Stimulated activated CD8-positive, alpha-beta memory T cell treated with anti-CD3 and anti-CD28 coated beads, Interleukin-7, amount 100 ng/mL, for 4 hours (primary cell): ENCODE data around the gene CTBP2.

Source experiments
- DNase-seq, 2 donors: peaks; one replicate each; pipeline ENCODE4 v3.0.0-alpha.2; 2020; ENCODE audit warnings: low read depth in 2 of 2

Gene CTBP2

DNA sequence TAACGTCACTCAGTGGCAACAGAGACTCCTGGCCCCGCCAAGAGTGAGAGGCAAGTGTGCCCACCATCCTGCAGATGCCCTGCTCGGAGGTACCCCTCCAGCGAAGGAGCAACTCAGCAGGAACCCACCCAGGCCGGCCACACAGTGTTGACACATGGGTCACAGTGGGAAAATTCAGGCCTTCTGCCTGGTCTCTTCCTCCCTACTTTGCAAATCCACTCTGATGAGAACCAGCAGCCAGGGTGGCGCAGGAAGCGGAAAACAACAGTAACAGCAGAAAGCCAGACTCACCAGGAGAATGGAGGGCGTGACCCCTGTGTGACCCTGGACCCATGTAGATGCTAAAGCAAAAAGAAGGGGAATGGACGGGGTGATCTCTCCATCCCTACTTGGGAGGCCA is 53.8 kb downstream of the CTBP2 start:
- DNase-seq: no peak

DNA sequence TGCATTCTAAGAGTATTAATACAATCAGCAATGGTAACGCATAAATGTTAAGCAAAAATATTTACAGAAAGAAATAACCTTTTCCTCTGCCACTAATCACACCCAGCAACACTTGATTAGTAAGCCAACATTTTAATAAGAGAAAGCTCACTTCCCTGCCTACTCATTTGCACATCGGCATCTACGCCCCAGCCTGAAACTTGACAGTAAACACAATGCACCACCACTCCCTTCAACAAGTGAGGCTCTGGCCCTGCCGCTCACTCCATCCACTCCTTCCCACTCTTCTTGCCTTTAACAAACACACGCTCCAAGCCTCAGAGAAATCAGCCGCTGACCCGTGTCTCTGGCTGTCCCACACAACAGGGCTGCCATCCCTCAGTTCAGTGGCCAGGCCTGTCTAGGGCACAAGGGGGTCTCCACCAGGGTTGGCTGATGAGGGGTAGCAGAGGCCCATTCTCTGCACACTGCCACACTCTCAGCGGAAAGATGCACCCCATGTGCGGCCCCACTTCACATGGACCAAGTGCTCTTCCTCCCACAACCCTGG is 54.6 kb downstream of the CTBP2 start:
- no peak for DNase-seq

DNA sequence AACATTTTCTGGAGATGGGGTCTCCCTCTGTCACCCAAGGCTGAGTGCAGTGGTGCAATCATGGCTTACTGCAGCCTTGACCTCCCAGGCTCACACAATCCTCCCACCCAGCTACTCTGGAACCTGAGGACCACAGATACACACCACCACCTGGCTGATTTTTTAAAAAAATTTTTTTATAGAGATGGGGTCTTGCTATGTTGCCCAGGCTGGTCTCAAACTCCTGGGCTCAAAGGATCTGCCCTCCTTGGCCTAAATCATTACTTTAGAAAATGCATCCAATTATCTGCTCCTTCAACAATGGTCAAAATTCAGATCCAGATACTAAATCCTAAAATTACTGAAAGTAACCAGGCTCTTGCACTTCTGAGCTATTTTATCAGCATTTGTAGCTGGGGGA is 55.2 kb downstream of the CTBP2 start:
- DNase-seq: no peak

- DNase-seq: no peak
Measured at GRCh38 chr10:125104559-125104958, 55.8 kb downstream of the CTBP2 start.

- DNase-seq: no peak
Measured at GRCh38 chr10:125103924-125104323, 56.4 kb downstream of the CTBP2 start.

GRCh38 chr10:125103466-125103865 is 56.9 kb downstream of the CTBP2 start:
- DNase-seq: no peak

DNA sequence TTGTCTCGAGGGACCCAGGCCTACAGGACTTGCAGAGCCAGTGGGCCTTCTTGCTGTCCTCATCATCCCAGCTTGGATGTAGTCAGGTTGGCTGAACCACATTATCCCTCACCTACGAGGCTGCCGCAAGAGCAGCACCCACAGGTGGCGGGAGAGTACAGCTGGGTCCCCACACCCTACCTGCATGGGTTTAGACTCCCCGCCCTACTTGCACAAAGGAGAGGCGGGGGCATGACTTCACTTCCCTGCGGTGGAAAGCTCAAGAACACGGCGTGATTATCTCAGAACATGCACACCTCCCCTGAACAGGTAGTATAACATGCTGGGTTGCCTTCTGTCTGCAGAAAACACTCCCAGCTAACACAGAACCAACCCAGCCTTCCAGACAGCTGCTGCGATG is 57.5 kb downstream of the CTBP2 start:
- DNase-seq: no peak

- no peak for DNase-seq
Measured at GRCh38 chr10:125102246-125102645, 58.1 kb downstream of the CTBP2 start.

DNA sequence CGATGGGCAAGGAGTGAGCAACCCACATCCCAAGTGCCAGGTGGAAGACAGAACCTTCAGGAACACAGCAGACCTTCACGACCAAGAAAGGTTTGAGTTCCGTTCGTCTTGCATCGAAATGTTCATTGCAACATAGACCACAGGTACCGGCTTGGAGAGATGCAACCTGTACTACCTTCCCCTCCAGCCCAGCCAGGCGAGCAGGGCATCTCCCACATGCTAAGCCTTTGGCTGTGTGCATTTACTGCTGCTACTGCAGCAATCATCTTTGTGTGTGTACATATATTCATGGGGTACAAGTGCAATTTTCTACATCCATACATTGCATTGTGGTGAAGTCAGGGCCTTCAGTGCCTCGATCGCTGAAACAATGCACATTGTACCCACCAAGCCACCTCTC is 58.8 kb downstream of the CTBP2 start:
- no peak for DNase-seq

GRCh38 chr10:125101049-125101448 is 59.3 kb downstream of the CTBP2 start:
- DNase-seq: no peak

- DNase-seq: no peak
Measured at GRCh38 chr10:125097409-125098070, 62.8 kb downstream of the CTBP2 start.

GRCh38 chr10:125096975-125097374 is 63.4 kb downstream of the CTBP2 start:
- no peak for DNase-seq

DNA sequence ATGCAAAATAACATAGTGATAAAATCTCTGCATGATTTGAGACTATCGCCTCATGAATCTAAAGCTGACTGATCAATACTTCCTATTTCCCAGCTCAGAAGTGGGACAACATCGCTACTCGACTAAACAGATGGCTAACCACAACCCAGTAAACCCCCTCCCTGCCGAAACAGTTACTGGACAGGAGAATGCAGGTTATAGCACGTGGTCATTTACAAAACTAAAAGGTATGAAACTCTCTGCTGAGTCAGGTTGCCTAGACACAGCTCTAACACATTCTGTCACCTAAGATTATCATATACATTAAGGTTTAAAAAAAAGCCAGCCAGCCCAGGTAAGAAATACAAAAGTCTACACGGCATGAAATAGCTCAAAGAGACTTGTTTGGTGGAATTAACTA is 64.0 kb downstream of the CTBP2 start:
- DNase-seq: no peak

GRCh38 chr10:125095776-125096175 is 64.6 kb downstream of the CTBP2 start:
- DNase-seq: no peak

DNA sequence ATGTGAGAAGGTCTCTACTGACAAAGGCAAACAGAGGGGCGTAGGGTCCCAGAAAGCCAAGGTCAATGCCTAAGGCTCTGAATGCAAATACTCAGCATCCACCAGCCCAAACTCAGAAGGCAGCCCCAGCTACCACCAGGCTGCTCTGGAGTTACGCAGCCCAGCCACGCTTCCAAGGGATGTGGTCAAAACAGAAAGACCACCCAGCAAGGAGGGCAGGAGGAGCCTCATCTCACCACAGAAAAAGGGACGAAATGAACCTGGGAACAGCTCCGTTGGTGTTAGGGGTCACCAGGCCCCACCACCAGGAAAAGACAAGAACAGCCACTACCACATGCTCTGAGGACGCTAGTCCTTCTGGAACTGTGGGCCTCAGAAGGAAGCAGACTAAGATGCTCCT is 65.1 kb downstream of the CTBP2 start:
- no peak for DNase-seq

DNA sequence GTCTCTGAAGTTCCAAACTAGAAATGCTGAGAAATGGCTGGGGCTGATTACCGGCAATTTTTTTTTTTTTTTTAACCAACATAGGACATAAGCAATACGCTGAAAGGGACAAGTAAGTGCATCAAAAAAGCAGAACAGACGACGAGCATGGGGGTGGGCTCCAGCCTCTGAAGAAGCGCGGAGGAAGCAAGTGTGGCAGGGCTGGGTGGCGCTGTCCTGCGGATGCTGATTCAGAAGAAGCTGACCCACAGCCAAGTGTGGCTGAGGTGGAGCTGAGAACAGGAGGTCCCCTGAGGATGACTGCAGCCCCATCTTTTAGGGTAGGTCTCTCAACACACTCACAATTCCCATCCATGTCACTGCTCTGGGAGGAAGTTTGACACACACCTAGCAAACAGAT is 65.6 kb downstream of the CTBP2 start:
- DNase-seq: no peak

DNA sequence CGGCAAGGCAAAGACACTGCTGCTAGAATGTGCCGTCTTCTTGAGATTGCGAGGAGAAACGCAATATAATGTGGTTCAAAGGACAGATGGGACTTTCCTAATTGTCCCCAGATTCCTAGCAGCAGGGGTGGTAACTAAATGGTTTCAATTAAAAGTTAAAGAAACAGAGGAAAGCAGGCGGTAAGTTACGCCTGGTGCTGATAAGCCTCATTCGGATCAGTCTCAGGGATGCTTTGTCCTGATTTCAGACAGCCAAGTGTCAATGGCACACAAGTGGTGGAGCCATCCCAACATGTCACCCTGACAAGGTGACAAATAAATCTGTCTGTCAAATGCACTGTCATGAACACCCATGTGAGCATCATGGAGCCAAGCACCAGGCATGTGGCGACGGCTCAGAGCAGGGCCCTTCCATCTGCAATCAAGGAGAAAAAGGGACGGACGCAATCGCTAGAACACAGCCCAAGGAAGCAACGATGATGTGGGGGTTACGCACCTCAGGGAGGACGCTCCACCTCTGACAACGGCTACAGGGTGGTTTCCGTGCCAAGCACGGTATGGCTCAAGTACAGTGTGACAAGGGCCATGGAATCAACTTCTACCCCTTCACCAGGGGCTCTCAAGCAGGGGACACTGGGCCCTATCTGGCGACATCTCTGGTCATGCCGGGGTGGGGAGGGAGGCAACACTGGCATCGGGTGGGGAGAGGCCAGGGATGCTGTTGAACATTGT is 66.2 kb downstream of the CTBP2 start:
- no peak for DNase-seq

DNA sequence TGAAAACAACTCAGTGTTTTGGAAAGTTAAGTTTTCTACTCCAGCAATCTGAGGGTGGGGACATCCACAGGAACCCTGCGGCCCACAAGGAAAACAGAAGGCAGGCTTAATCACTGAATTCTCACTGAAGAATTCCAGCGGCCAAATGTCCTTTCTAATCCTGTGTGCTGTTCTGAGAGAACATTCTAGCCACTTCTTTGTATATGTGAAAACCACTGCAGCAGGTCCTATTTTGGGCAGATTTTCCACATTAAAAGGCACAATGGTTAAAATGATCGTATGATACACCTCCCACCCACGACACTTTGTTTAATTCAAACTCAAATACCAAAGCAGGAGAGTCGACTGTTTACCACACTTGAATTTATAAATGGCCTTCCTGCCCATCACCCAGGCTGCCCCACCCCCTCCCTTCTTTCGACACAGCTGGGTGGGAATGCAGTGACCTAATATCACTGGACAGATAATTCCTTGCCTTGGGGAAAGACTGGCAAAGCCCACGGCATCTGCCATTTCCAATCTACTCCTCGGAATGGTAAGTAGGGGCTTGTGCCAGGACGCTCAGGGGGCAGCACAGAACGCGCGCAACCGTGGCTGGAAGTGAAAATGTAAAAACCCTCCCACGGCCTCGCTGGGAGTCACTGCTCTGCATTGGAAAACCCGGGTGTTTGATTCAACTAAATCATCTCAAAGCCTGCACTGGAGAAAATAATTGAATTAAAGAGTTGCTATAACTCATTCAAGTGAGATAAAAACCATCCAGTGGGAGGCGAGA is 67.0 kb downstream of the CTBP2 start:
- DNase-seq: no peak

DNA sequence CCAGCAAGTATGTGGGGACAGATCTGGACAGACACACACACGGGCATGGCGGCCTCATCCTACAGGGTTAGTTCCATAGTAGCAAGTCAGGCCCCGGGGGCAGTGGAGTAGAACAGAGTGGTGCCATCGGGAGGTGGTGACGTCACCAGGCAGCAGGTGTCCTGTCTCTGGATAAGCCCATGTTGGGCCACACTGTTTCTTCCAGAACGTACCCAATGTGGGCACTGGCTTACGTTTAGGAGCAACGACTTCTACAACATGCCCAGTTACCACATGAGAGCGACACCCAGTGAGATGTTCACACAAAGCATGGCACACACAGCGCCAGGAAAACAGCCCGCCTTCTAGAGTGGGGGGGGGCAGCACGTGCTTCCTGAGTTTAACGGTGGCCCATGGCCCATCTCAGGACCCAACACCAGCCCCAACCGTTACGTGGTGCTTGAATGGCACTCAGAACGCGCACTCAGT is 67.8 kb downstream of the CTBP2 start:
- DNase-seq: no peak

GRCh38 chr10:125091891-125092290 is 68.5 kb downstream of the CTBP2 start:
- no peak for DNase-seq

- no peak for DNase-seq
Measured at GRCh38 chr10:125089469-125089868, 70.9 kb downstream of the CTBP2 start.

DNA sequence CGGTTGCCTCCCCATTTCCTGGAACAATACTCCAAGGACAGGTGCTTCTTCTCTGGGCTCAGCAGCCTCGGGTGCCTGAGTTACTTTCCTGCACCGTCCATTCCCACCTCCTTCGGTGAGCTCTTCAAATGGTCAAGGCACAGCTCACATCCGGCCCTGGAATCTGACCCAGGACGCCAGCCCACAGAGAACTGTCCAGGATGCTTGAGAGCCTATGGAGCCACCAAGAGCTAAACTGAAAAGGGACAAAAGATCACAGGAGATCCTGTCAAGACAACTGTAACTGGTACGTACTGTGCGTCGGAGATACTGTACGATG is 72.5 kb downstream of the CTBP2 start:
- no peak for DNase-seq
